H9 (cell line): ENCODE measurements around the gene ATG14. TPM values are rescaled to one million over a fixed set of nuclear protein-coding genes. Genes with fewer than 3 reads are reported as not detected.

Source experiments
- DNase-seq: peaks from one replicate; pipeline ENCODE4 v3.0.0-alpha.2; 2017
- H2AFZ ChIP-seq: one replicate; pipeline ENCODE4 v1.6.1; 2013; ENCODE audit warnings: mild to moderate bottlenecking, low read length, control low read depth, moderate library complexity
- H2AK5ac ChIP-seq: 2 replicates; pipeline ENCODE4 v1.6.1; 2013; ENCODE audit warnings: low read length, control low read depth, mixed read lengths; ENCODE audit not compliant: insufficient read length
- H2BK120ac ChIP-seq: one replicate; pipeline ENCODE4 v1.6.1; 2013; ENCODE audit warnings: low read depth, mild to moderate bottlenecking, low read length, control low read depth, inconsistent platforms; ENCODE audit not compliant: poor library complexity, severe bottlenecking
- H2BK12ac ChIP-seq: 2 replicates; pipeline ENCODE4 v1.6.1; 2013; ENCODE audit warnings: low read length, control low read depth, mixed read lengths, low read depth; ENCODE audit not compliant: insufficient read length
- H2BK15ac ChIP-seq: 2 replicates; pipeline ENCODE4 v1.6.1; 2013; ENCODE audit warnings: low read depth, low read length, control low read depth
- H2BK20ac ChIP-seq: one replicate; pipeline ENCODE4 v1.6.1; 2013; ENCODE audit warnings: low read depth, mild to moderate bottlenecking, low read length, control low read depth, inconsistent platforms; ENCODE audit not compliant: poor library complexity, severe bottlenecking
- H2BK5ac ChIP-seq: 2 replicates; pipeline ENCODE4 v1.6.1; 2013; ENCODE audit warnings: low read length, control low read depth, mixed read lengths; ENCODE audit not compliant: insufficient read length
- H3K14ac ChIP-seq: 2 replicates; pipeline ENCODE4 v1.6.1; 2013; ENCODE audit warnings: low read length, control low read depth; ENCODE audit not compliant: insufficient read depth
- H3K18ac ChIP-seq: 2 replicates; pipeline ENCODE4 v1.6.1; 2013; ENCODE audit warnings: low read depth, mild to moderate bottlenecking, mixed read lengths, low read length, control low read depth; ENCODE audit not compliant: insufficient read length
- H3K23ac ChIP-seq: 2 replicates; pipeline ENCODE4 v1.6.1; 2013; ENCODE audit warnings: low read length, control low read depth, mixed read lengths, low read depth; ENCODE audit not compliant: insufficient read length
- H3K23me2 ChIP-seq: 2 replicates; pipeline ENCODE4 v1.6.1; 2013; ENCODE audit warnings: low read depth, mild to moderate bottlenecking, mixed read lengths, low read length, control low read depth; ENCODE audit not compliant: insufficient read length, poor library complexity, severe bottlenecking
- H3K27ac ChIP-seq: 2 replicates; pipeline ENCODE4 v1.5.1; 2013; ENCODE audit warnings: low read length, control low read depth, mixed read lengths, low read depth; ENCODE audit not compliant: insufficient read length
- H3K27me3 ChIP-seq: 2 replicates; pipeline ENCODE4 v1.6.1; 2013; ENCODE audit warnings: low read length, control low read depth, inconsistent platforms; ENCODE audit not compliant: insufficient read depth
- H3K4ac ChIP-seq: 2 replicates; pipeline ENCODE4 v1.6.1; 2013; ENCODE audit warnings: low read depth, mild to moderate bottlenecking, control low read depth, inconsistent platforms, low read length, moderate library complexity
- H3K4me1 ChIP-seq: 2 replicates; pipeline ENCODE4 v1.6.1; 2013; ENCODE audit warnings: low read length, control low read depth, inconsistent platforms; ENCODE audit not compliant: insufficient read depth
- H3K4me2 ChIP-seq: 2 replicates; pipeline ENCODE4 v1.6.1; 2013; ENCODE audit warnings: low read length, control low read depth, mixed read lengths; ENCODE audit not compliant: insufficient read length, insufficient read depth
- H3K56ac ChIP-seq: 2 replicates; pipeline ENCODE4 v1.6.1; 2013; ENCODE audit warnings: low read depth, mild to moderate bottlenecking, mixed read lengths, low read length, control low read depth; ENCODE audit not compliant: insufficient read length
- H3K79me1 ChIP-seq: 2 replicates; pipeline ENCODE4 v1.6.1; 2013; ENCODE audit warnings: low read depth, mild to moderate bottlenecking, moderate library complexity, low read length, control low read depth, inconsistent platforms; ENCODE audit not compliant: insufficient read depth, poor library complexity, severe bottlenecking
- H3K79me2 ChIP-seq: 2 replicates; pipeline ENCODE4 v1.6.1; 2013; ENCODE audit warnings: low read length, control low read depth, inconsistent platforms; ENCODE audit not compliant: insufficient read depth
- H3K9ac ChIP-seq: 2 replicates; pipeline ENCODE4 v1.6.1; 2013; ENCODE audit warnings: low read length, control low read depth, mixed read lengths; ENCODE audit not compliant: insufficient read length; ENCODE audit errors: extremely low read depth
- H3K9me3 ChIP-seq: one replicate; pipeline ENCODE4 v1.6.1; 2013; ENCODE audit warnings: low read depth, low read length, inconsistent platforms; ENCODE audit not compliant: control insufficient read depth
- H3T11ph ChIP-seq: one replicate; pipeline ENCODE4 v1.6.1; 2013; ENCODE audit warnings: mild to moderate bottlenecking, low read length, control low read depth, inconsistent platforms
- H4K20me1 ChIP-seq: one replicate; pipeline ENCODE4 v1.6.1; 2013; ENCODE audit not compliant: control insufficient read depth, insufficient read length, insufficient read depth
- H4K5ac ChIP-seq: 2 replicates; pipeline ENCODE4 v1.6.1; 2013; ENCODE audit warnings: low read depth, mild to moderate bottlenecking, mixed read lengths, low read length, control low read depth; ENCODE audit not compliant: insufficient read length
- H4K8ac ChIP-seq: replicated peaks from 2 replicates; pipeline ENCODE4 v1.6.1; 2013; ENCODE audit warnings: low read length, control low read depth, mixed read lengths, low read depth; ENCODE audit not compliant: insufficient read length
- H4K91ac ChIP-seq: 2 replicates; pipeline ENCODE4 v1.6.1; 2013; ENCODE audit warnings: low read depth, mild to moderate bottlenecking, moderate library complexity, mixed read lengths, low read length, control low read depth; ENCODE audit not compliant: insufficient read length
- H3K27ac Mint-ChIP-seq, 3 experiments: 2 replicates in 2 of 3; 3 replicates in 1 of 3; pipeline ENCODE4 v1.8.0; 2020 to 2021; ENCODE audit warnings: mixed read lengths in 3 of 3, mild to moderate bottlenecking in 1 of 3, moderate library complexity in 1 of 3
- H3K27me3 Mint-ChIP-seq: 2 replicates; pipeline ENCODE4 v1.8.0; 2021; ENCODE audit warnings: low read depth, mild to moderate bottlenecking, moderate library complexity, mixed read lengths
- H3K36me3 Mint-ChIP-seq, 3 experiments: 2 replicates in 2 of 3; 3 replicates in 1 of 3; pipeline ENCODE4 v1.8.0; 2020 to 2021; ENCODE audit warnings: low read depth in 3 of 3, mixed read lengths in 3 of 3; ENCODE audit not compliant: insufficient read depth in 1 of 3
- H3K4me1 Mint-ChIP-seq, 2 experiments: 2 replicates each; pipeline ENCODE4 v1.8.0; 2020; ENCODE audit warnings: mixed read lengths in 2 of 2
- H3K4me3 Mint-ChIP-seq, 2 experiments: 2 replicates in 1 of 2; 3 replicates in 1 of 2; pipeline ENCODE4 v1.8.0; 2020 to 2021; ENCODE audit warnings: mild to moderate bottlenecking in 2 of 2, mixed read lengths in 2 of 2, moderate library complexity in 1 of 2
- H3K9me3 Mint-ChIP-seq, 2 experiments: 2 replicates in 1 of 2; 3 replicates in 1 of 2; pipeline ENCODE4 v1.8.0; 2020; ENCODE audit warnings: mild to moderate bottlenecking in 2 of 2, mixed read lengths in 2 of 2, moderate library complexity in 1 of 2
- CTCF ChIP-seq: fragments of 200-600 bp; sonication (generic); conservative IDR thresholded peaks from 3 replicates; pipeline ENCODE4 v1.8.0; 2021; ENCODE audit warnings: antibody characterized with exemption, mild to moderate bottlenecking
- WGBS: extraction: QIAGEN DNeasy Blood & Tissue Kit; methylation state at CpG from one replicate; pipeline ENCODE4 v1.1.7; 2013; ENCODE audit warnings: missing lambda C conversion rate, low lambda C conversion rate, mixed read lengths; ENCODE audit not compliant: insufficient read length; ENCODE audit errors: extremely low coverage; 5-methylcytosine and 5-hydroxymethylcytosine counted together
- total RNA-seq: library from RNA; stranded (reverse); gene quantifications from 2 replicates; pipeline ENCODE4 v1.2.1, GENCODE V29; 2021

The ATG14 gene
- total RNA-seq, 1 experiment from 2014 or later: 13.6 TPM

GRCh38 chr14:55427439-55427838, 15.8 kb upstream of the ATG14 start:
- Histone ChIP-seq H3K4me2 (no peak overlapping the region), H3K4ac (no peak overlapping the region), H3K9ac (no peak overlapping the region), H2BK15ac (no peak overlapping the region), H2AFZ (no peak overlapping the region), H3K27me3 (no peaks in the 10 kb centered on the region), H2AK5ac (no peak overlapping the region), H3K4me1 (peaks cover 2% of the 10 kb centered on the region; the same call in 1 of the 2 replicates), H2BK20ac (no peak overlapping the region), H4K20me1 (no peaks in the 10 kb centered on the region), H4K5ac (no peak overlapping the region), H2BK5ac (no peak overlapping the region), H3T11ph (no peak overlapping the region), H3K79me2 (no peaks in the 10 kb centered on the region), H3K79me1 (no peaks in the 10 kb centered on the region), H4K91ac (no peak overlapping the region), H3K23me2 (no peaks in the 10 kb centered on the region), H3K56ac (no peak overlapping the region), H3K27ac (no peak overlapping the region), H2BK12ac (no peak overlapping the region), H3K23ac (no peak overlapping the region), H3K9me3 (no peaks in the 10 kb centered on the region), H4K8ac (no peak overlapping the region), H3K18ac (no peak overlapping the region), H3K14ac (no peak overlapping the region), H2BK120ac (no peak overlapping the region)
- Mint-ChIP-seq H3K27me3 (no peaks in the 10 kb centered on the region), H3K4me3 (no peak overlapping the region), H3K27ac (0 out of 7 replicates have a peak overlapping the region, but pooled peaks of 1 of the 3 experiments have one; percentile 38), H3K36me3 (no peaks in the 10 kb centered on the region), H3K9me3 (no peaks in the 10 kb centered on the region), H3K4me1 (peaks cover 10 to 11% of the 10 kb centered on the region in 2 experiments)
- no CpG with 5 or more reads among the region's 7 CpGs for WGBS
- no peak for DNase-seq
- TF ChIP-seq CTCF: no peak
